ENCODE measurements around the gene ARMC10. TPM values are rescaled to one million over a fixed set of nuclear protein-coding genes. Genes with fewer than 3 reads are reported as not detected.

Gene ARMC10
- total and polyA plus RNA-seq, 9 of the 15 experiments (the other 6 are each of a cell fraction or from before 2014, with no cell fraction given) = 17.0 to 113 (median 72.6) TPM

GRCh38 chr7:103037823-103038739, 36.9 kb upstream of the ARMC10 start (continued):
- TF ChIP-seq, protein P1, sequence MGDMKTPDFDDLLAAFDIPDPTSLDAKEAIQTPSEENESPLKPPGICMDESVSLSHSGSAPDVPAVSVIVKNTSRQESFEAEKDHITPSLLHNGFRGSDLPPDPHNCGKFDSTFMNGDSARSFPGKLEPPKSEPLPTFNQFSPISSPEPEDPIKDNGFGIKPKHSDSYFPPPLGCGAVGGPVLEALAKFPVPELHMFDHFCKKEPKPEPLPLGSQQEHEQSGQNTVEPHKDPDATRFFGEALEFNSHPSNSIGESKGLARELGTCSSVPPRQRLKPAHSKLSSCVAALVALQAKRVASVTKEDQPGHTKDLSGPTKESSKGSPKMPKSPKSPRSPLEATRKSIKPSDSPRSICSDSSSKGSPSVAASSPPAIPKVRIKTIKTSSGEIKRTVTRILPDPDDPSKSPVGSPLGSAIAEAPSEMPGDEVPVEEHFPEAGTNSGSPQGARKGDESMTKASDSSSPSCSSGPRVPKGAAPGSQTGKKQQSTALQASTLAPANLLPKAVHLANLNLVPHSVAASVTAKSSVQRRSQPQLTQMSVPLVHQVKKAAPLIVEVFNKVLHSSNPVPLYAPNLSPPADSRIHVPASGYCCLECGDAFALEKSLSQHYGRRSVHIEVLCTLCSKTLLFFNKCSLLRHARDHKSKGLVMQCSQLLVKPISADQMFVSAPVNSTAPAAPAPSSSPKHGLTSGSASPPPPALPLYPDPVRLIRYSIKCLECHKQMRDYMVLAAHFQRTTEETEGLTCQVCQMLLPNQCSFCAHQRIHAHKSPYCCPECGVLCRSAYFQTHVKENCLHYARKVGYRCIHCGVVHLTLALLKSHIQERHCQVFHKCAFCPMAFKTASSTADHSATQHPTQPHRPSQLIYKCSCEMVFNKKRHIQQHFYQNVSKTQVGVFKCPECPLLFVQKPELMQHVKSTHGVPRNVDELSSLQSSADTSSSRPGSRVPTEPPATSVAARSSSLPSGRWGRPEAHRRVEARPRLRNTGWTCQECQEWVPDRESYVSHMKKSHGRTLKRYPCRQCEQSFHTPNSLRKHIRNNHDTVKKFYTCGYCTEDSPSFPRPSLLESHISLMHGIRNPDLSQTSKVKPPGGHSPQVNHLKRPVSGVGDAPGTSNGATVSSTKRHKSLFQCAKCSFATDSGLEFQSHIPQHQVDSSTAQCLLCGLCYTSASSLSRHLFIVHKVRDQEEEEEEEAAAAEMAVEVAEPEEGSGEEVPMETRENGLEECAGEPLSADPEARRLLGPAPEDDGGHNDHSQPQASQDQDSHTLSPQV (IDR thresholded peaks at IDR 0.05) = peak; percentile 95
- TF ChIP-seq ZBTB17 (CRISPR knock-in tag; IDR thresholded peaks at IDR 0.05) (peak; percentile 86), SUPT5H (IDR thresholded peaks at IDR 0.05) (peak; percentile 84), NFIC (IDR thresholded peaks at IDR 0.05) (peak; percentile 80), ZKSCAN1 (IDR thresholded peaks at IDR 0.05; ENCODE audit: low read depth, low read length) (0 out of 2 replicates have a peak, but pooled peaks have one; percentile 39), ZNF41 (CRISPR knock-in tag; conservative IDR thresholded peaks at IDR 0.05) (peak; percentile 69; the same call in 1 of the 2 replicates), SMAD4 (CRISPR knock-in tag; conservative IDR thresholded peaks at IDR 0.05) (peak; percentile 86)

Data from K562 (cell line).